Measurements from ENCODE around the gene RERE.
"Not testable (repeated sequence)": the region's sequence is repeated elsewhere in the genome, so short reads cannot be mapped to it uniquely, and the experiment has no call there.

The RERE gene

DNA sequence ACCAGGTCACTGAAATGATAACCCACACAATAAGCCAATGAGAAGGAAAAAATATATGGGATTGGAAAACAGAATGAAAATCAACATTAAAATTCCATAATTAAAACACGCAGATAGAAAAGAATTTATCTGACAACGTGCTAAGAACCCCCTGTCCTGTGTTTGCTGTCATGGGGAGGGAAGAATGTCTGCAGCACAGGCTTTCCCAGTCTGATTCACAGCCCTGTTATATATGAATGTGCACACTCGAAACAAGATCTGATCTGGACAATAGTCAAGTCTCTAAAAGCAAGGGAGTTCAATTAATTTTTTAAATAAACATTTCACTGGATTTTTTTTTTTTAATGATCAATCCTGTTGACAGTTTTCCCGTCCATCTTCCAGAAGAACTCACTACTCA, 220.0 kb downstream of the RERE start:
- DNase-seq (ENCODE audit: extremely low spot score), result no peak
- CTCF ChIA-PET, result interaction anchor here (1.1 kb wide), 1 partner anchor 14 kb away, joined by 4 read pairs; no protein-coding TSS in a partner anchor
- POLR2A ChIA-PET, result interaction anchor here (1.2 kb wide), 1 partner anchor 11 kb away, joined by 4 read pairs; no protein-coding TSS in a partner anchor
- TF ChIP-seq SP1 (IDR thresholded peaks at IDR 0.05), result no peak
- TF ChIP-seq LEF1 (IDR thresholded peaks at IDR 0.05; ENCODE audit: borderline replicate concordance), result no peak
- TF ChIP-seq BHLHE40 (IDR thresholded peaks at IDR 0.05; ENCODE audit: borderline replicate concordance), result no peak
- TF ChIP-seq FOXM1 (IDR thresholded peaks at IDR 0.05; ENCODE audit: borderline replicate concordance), result no peak
- TF ChIP-seq ZNF384 (IDR thresholded peaks at IDR 0.05), result no peak

- no peak for TF ChIP-seq CTBP1 (IDR thresholded peaks at IDR 0.05; ENCODE audit: borderline replicate concordance)
- CTCF ChIA-PET, result interaction anchor here (0.8 to 1.0 kb wide), 2 partner anchors 14 to 85 kb away, joined by 3 read pairs; no protein-coding TSS in a partner anchor
- DNase-seq (ENCODE audit: extremely low spot score), result no peak
- POLR2A ChIA-PET, result no interaction called here
Observed at GRCh38 chr1:8595941-8596340, 221.5 kb downstream of the RERE start.

DNA sequence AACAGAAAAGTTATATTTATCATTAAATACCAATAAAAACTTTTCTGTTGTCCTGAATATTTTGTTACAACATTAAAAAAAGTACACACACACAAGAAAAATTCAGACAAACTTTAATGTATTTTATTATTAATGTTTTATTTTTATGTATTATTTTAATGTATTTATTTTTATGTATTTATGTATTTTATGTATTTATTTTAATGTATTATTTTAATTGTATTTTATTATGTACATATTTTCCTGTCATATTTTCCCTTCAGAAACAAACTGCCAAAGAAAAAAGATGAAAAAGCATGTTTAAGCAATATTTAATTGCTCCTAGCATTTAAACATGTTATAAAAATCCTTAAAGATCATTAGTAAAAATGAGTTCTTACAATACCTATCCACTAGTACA, 222.1 kb downstream of the RERE start:
- ChIA-PET POLR2A (no interaction called here), CTCF (no interaction called here)
- TF ChIP-seq FOXM1 (IDR thresholded peaks at IDR 0.05; ENCODE audit: borderline replicate concordance), result no peak
- TF ChIP-seq ZNF384 (IDR thresholded peaks at IDR 0.05), result no peak
- TF ChIP-seq BHLHE40 (IDR thresholded peaks at IDR 0.05; ENCODE audit: borderline replicate concordance), result no peak
- TF ChIP-seq, protein P1, sequence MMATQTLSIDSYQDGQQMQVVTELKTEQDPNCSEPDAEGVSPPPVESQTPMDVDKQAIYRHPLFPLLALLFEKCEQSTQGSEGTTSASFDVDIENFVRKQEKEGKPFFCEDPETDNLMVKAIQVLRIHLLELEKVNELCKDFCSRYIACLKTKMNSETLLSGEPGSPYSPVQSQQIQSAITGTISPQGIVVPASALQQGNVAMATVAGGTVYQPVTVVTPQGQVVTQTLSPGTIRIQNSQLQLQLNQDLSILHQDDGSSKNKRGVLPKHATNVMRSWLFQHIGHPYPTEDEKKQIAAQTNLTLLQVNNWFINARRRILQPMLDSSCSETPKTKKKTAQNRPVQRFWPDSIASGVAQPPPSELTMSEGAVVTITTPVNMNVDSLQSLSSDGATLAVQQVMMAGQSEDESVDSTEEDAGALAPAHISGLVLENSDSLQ (IDR thresholded peaks at IDR 0.05), result no peak
- no peak for TF ChIP-seq HDGF (IDR thresholded peaks at IDR 0.05; ENCODE audit: borderline replicate concordance)
- no peak for TF ChIP-seq SUZ12 (IDR thresholded peaks at IDR 0.05)
- TF ChIP-seq ELF4 (IDR thresholded peaks at IDR 0.05), result no peak
- no peak for TF ChIP-seq L3MBTL2 (conservative IDR thresholded peaks at IDR 0.05)
- TF ChIP-seq ARNT (IDR thresholded peaks at IDR 0.05), result no peak
- TF ChIP-seq TARDBP (IDR thresholded peaks at IDR 0.05), result no peak
- no peak for TF ChIP-seq CTBP1 (IDR thresholded peaks at IDR 0.05; ENCODE audit: borderline replicate concordance)
- TF ChIP-seq SP1 (IDR thresholded peaks at IDR 0.05), result no peak
- no peak for TF ChIP-seq NFRKB (IDR thresholded peaks at IDR 0.05)
- TF ChIP-seq LEF1 (IDR thresholded peaks at IDR 0.05; ENCODE audit: borderline replicate concordance), result no peak
- TF ChIP-seq FOXK2 (IDR thresholded peaks at IDR 0.05), result no peak
- no peak for TF ChIP-seq FOXA1 (IDR thresholded peaks at IDR 0.05)
- DNase-seq (ENCODE audit: extremely low spot score), result no peak

DNA sequence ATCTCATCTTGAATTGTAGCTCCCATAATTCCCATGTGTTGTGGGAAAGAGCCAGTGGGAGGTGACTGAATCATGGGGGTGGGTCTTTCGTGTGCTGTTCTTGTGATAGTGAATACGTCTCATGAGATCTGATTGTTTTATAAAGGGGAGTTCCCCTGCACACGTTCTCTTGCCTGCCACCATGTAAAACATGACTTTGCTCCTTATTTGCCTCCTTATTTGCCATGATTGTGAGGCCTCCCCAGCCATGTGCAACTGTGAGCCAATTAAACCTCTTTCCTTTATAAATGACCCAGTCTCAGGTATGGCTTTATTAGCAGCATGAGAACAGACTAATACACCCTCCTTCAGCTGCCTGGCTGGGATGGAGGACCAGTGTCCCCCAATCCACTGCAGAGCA, 224.1 kb downstream of the RERE start:
- DNase-seq (ENCODE audit: extremely low spot score); CTCF ChIA-PET: not testable (repeated sequence)

GRCh38 chr1:8591569-8591968, 225.9 kb downstream of the RERE start:
- TF ChIP-seq FOXA1 (IDR thresholded peaks at IDR 0.05) (no peak), TARDBP (IDR thresholded peaks at IDR 0.05) (no peak), CTBP1 (IDR thresholded peaks at IDR 0.05; ENCODE audit: borderline replicate concordance) (no peak), SUZ12 (IDR thresholded peaks at IDR 0.05) (no peak), L3MBTL2 (conservative IDR thresholded peaks at IDR 0.05) (no peak)
- ChIA-PET POLR2A (no interaction called here), CTCF (no interaction called here)
- DNase-seq (ENCODE audit: extremely low spot score), result no peak

More for the DNA sequence above, 224.1 kb downstream of the RERE start:
- POLR2A ChIA-PET, result not testable (repeated sequence)

DNA sequence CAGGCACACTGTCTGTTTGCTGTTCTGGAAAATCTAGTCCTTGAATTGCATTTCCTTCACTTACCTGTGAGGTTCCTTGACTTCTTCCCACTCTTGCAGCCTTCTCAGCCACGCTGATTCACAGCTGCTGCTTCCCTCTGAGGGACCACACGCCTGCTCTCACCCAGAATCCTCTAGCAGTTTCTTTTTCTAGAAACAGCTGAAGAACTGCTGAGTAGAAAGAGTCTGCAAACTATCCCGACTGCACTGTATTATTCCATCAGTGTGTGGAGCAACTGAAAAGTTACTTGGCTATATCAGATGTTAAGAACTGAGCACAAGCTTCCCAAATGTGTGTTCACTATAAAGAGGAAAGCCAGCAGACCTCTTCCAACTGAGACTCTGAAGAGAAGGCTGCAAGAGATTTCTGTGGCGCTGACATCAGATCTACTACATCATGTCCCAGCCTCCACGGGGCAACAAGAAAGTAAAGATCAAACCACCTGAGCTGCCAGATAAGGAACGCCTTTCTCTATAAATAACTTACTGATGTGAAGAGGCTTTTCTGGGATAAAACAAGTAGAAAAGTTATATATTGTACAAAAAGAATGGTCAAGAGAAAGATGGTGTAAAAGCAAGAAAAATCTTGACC, 226.6 kb downstream of the RERE start:
- no peak for DNase-seq (ENCODE audit: extremely low spot score)
- CTCF ChIA-PET, result no interaction called here
- TF ChIP-seq L3MBTL2 (conservative IDR thresholded peaks at IDR 0.05) (no peak), NFRKB (IDR thresholded peaks at IDR 0.05) (no peak), SP1 (IDR thresholded peaks at IDR 0.05) (no peak), CTBP1 (IDR thresholded peaks at IDR 0.05; ENCODE audit: borderline replicate concordance) (no peak), ARNT (IDR thresholded peaks at IDR 0.05) (no peak), ELF4 (IDR thresholded peaks at IDR 0.05) (no peak), FOXM1 (IDR thresholded peaks at IDR 0.05; ENCODE audit: borderline replicate concordance) (no peak), SUZ12 (IDR thresholded peaks at IDR 0.05) (no peak), FOXK2 (IDR thresholded peaks at IDR 0.05) (no peak)
- TF ChIP-seq, protein P1 (IDR thresholded peaks at IDR 0.05), result no peak
- POLR2A ChIA-PET, result no interaction called here

DNA sequence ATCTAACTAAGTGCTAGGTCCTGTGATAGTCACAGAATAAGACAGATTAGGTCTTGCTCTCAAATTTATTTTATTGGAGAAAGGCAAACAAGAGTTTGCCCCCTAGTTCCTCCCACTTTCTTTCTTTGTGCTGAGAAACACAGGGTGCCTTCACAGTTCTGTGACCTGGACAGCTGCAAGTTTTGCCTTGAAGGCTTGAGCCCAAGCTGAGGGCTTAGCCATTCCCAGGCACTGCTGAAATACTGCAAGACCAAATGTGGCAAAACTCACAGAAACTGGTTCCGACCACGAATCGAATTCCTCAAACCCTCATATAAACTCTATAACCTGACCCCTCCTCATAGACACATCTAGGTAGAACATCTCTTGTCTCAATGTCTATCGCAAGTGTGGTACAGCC, 227.9 kb downstream of the RERE start:
- POLR2A ChIA-PET, result no interaction called here
- TF ChIP-seq SP1 (IDR thresholded peaks at IDR 0.05), result no peak
- CTCF ChIA-PET, result no interaction called here
- DNase-seq (ENCODE audit: extremely low spot score), result no peak

DNA sequence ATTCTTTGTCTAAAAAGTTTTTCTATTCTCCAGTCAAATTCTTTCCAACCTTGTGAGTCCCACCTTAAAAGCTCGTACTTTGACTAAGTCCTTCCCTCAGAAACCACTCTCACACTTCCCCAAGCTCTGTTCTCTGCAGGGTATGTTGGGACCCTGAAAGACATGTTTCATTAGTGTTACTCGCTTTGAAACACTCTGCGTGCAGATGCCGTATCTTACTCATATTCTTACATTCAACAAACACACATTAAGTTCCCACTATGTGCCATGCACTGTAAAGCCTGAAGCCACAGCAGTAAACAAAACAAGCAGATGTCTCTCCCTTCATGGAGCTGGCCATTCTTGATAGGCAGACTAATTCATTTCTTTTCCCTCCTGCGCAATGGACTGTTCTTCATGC, 229.7 kb downstream of the RERE start:
- ChIA-PET CTCF (interaction anchor here (1.4 kb wide), 1 partner anchor 10 kb away, joined by 3 read pairs; no protein-coding TSS in a partner anchor), POLR2A (no interaction called here)
- TF ChIP-seq, protein P1 (IDR thresholded peaks at IDR 0.05), result no peak
- TF ChIP-seq LEF1 (IDR thresholded peaks at IDR 0.05; ENCODE audit: borderline replicate concordance) (no peak), L3MBTL2 (conservative IDR thresholded peaks at IDR 0.05) (no peak), TARDBP (IDR thresholded peaks at IDR 0.05) (no peak), SP1 (IDR thresholded peaks at IDR 0.05) (no peak), HDGF (IDR thresholded peaks at IDR 0.05; ENCODE audit: borderline replicate concordance) (no peak), NFRKB (IDR thresholded peaks at IDR 0.05) (no peak), ZNF384 (IDR thresholded peaks at IDR 0.05) (no peak), FOXA1 (IDR thresholded peaks at IDR 0.05) (no peak)
- no peak for DNase-seq (ENCODE audit: extremely low spot score)
